PC-9 (cell line): Measurements from ENCODE around the gene ASRGL1.

Experiments
- CTCF ChIP-seq: fragments of 200-600 bp; sonication (generic); conservative IDR thresholded peaks from 2 replicates; pipeline ENCODE4 v1.6.1; 2017; ENCODE audit warnings: mixed run types, antibody characterized with exemption, mild to moderate bottlenecking, moderate library complexity
- EZH2 ChIP-seq: fragments of 200-600 bp; sonication (generic); IDR thresholded peaks from 2 replicates; pipeline ENCODE4 v1.8.0; 2017; ENCODE audit warnings: antibody characterized with exemption, low read depth

GRCh38 chr11:62431171-62431901, 94.1 kb downstream of the ASRGL1 start:
- TF ChIP-seq CTCF (no peak), EZH2 (no peak)
